Chondrocyte (in vitro differentiated cells): ENCODE results near the gene IFNB1. TPM values are rescaled to one million over a fixed set of nuclear protein-coding genes. Genes with fewer than 3 reads are reported as not detected.

Experiments
- DNase-seq: peaks from one replicate; pipeline ENCODE4 v3.0.0; 2021; ENCODE audit warnings: mixed read lengths, low spot score
- H3K27ac Mint-ChIP-seq: one replicate; pipeline ENCODE4 v1.8.0; 2021; ENCODE audit warnings: mild to moderate bottlenecking, moderate library complexity, mixed read lengths; ENCODE audit not compliant: unreplicated experiment
- H3K27me3 Mint-ChIP-seq: 2 replicates; pipeline ENCODE4 v1.8.0; 2021; ENCODE audit warnings: low read depth, mixed read lengths
- H3K36me3 Mint-ChIP-seq: 2 replicates; pipeline ENCODE4 v1.8.0; 2021; ENCODE audit warnings: low read depth, mixed read lengths
- H3K4me1 Mint-ChIP-seq: 2 replicates; pipeline ENCODE4 v1.8.0; 2021; ENCODE audit warnings: low read depth, mild to moderate bottlenecking, mixed read lengths
- H3K4me3 Mint-ChIP-seq: one replicate; pipeline ENCODE4 v1.8.0; 2021; ENCODE audit warnings: mild to moderate bottlenecking, moderate library complexity, mixed read lengths; ENCODE audit not compliant: unreplicated experiment
- H3K9me3 Mint-ChIP-seq: 2 replicates; pipeline ENCODE4 v1.8.0; 2021; ENCODE audit warnings: low read depth, mixed read lengths
- total RNA-seq: library from RNA; stranded (reverse); gene quantifications from 3 replicates; pipeline ENCODE4 v1.2.1, GENCODE V29; 2021
- TF ChIP-seq, protein P1 (sequence below): fragments of 200-600 bp; sonication (generic); IDR thresholded peaks from 2 replicates; pipeline ENCODE4 v1.5.0; 2021; ENCODE audit warnings: antibody characterized with exemption, mild to moderate bottlenecking, moderate library complexity

IFNB1 gene
- total RNA-seq, 1 donor from 2014 or later: not detected

DNA sequence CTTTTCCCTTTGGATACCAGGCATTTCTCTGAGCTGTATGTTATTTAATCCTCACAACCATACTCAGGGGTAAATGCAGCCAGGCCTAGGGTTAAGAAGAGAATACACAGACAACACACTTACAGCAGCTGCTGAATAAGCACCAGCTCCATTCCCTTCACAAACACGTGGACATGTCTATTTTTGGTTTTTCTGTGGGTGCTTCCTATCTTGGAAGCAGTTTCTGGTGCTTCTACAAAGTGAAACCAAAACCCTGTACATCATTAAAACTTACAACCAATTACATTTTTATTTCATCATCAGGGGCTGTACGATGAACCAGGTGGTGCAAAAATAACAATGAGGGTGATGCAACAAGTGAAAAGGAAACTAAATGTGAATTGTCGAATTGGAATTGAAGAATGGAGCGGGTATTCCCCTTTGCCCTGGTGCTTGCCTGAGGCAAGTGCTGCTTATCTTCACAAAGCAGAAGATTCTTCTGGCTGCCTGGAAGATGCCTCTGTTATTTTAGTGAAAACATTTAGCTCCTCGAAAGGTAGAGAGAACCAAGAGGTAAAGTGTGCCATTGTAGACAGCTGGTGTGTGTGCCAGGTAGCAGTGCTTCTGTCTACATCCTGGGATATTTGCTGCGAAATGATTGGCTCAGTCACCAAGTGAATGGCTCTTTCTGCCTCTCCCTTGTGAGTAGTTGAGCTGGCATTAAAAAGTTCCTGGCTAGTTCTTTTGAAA lies 18.6 kb upstream of the IFNB1 start:
- Mint-ChIP-seq H3K36me3 (peaks cover 2% of the 10 kb centered on the region), H3K27ac (peak overlapping the region; percentile 55), H3K4me1 (peaks cover 21% of the 10 kb centered on the region), H3K9me3 (no peaks in the 10 kb centered on the region), H3K27me3 (no peaks in the 10 kb centered on the region), H3K4me3 (peak overlapping the region; percentile 5)
- TF ChIP-seq, protein P1, sequence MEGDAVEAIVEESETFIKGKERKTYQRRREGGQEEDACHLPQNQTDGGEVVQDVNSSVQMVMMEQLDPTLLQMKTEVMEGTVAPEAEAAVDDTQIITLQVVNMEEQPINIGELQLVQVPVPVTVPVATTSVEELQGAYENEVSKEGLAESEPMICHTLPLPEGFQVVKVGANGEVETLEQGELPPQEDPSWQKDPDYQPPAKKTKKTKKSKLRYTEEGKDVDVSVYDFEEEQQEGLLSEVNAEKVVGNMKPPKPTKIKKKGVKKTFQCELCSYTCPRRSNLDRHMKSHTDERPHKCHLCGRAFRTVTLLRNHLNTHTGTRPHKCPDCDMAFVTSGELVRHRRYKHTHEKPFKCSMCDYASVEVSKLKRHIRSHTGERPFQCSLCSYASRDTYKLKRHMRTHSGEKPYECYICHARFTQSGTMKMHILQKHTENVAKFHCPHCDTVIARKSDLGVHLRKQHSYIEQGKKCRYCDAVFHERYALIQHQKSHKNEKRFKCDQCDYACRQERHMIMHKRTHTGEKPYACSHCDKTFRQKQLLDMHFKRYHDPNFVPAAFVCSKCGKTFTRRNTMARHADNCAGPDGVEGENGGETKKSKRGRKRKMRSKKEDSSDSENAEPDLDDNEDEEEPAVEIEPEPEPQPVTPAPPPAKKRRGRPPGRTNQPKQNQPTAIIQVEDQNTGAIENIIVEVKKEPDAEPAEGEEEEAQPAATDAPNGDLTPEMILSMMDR: no peak
- DNase-seq: no peak

- peaks cover 21% of the 10 kb centered on the region for H3K4me1 Mint-ChIP-seq
- peak overlapping the region; percentile 18 for H3K27ac Mint-ChIP-seq
- H3K4me3 Mint-ChIP-seq: no peak overlapping the region
- TF ChIP-seq, protein P1: no peak
- DNase-seq: no peak
- H3K36me3 Mint-ChIP-seq: peaks cover 2% of the 10 kb centered on the region
- peaks cover 4% of the 10 kb centered on the region for H3K27me3 Mint-ChIP-seq
- H3K9me3 Mint-ChIP-seq: no peaks in the 10 kb centered on the region
Observed at GRCh38 chr9:21095561-21095960, 17.8 kb upstream of the IFNB1 start.

DNA sequence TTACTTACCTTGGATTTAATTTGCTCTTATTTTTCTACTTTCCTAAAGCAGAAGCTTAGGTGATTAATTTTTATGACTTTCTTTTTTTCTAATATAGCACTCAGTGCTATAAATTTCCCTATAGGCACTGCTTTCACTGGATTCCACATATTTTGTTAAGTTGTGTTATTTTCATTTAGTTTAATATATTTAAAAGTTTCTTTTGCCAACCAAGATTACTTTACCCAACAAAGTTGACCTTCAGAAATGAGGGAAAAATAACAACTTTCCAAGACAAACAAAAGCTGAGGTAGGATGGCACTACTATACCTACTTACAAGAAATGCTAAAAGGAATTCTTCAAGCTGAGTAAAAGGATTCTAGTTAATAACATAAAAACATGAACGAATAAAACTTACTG lies 8.8 kb upstream of the IFNB1 start:
- TF ChIP-seq, protein P1: no peak
- no peak overlapping the region for H3K27ac Mint-ChIP-seq
- peaks cover 6% of the 10 kb centered on the region for H3K36me3 Mint-ChIP-seq
- no peak for DNase-seq
- H3K9me3 Mint-ChIP-seq: peaks cover 5% of the 10 kb centered on the region
- peaks cover 5% of the 10 kb centered on the region for H3K27me3 Mint-ChIP-seq
- no peaks in the 10 kb centered on the region for H3K4me1 Mint-ChIP-seq
- no peak overlapping the region for H3K4me3 Mint-ChIP-seq

GRCh38 chr9:21085005-21085404 lies 7.3 kb upstream of the IFNB1 start:
- H3K4me3 Mint-ChIP-seq: no peak overlapping the region
- no peak for DNase-seq
- H3K27me3 Mint-ChIP-seq: no peaks in the 10 kb centered on the region
- peaks cover 5% of the 10 kb centered on the region for H3K9me3 Mint-ChIP-seq
- TF ChIP-seq, protein P1: no peak
- H3K27ac Mint-ChIP-seq: no peak overlapping the region
- H3K36me3 Mint-ChIP-seq: peaks cover 4% of the 10 kb centered on the region
- no peaks in the 10 kb centered on the region for H3K4me1 Mint-ChIP-seq

DNA sequence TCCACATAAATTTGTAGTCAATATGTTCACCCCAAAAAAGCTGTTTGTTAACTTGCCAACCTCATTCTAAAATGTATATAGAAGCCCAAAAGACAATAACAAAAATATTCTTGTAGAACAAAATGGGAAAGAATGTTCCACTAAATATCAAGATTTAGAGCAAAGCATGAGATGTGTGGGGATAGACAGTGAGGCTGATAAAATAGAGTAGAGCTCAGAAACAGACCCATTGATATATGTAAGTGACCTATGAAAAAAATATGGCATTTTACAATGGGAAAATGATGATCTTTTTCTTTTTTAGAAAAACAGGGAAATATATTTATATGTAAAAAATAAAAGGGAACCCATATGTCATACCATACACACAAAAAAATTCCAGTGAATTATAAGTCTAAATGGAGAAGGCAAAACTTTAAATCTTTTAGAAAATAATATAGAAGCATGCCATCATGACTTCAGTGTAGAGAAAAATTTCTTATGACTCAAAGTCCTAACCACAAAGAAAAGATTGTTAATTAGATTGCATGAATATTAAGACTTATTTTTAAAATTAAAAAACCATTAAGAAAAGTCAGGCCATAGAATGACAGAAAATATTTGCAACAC lies 6.6 kb upstream of the IFNB1 start:
- H3K36me3 Mint-ChIP-seq: peaks cover 4% of the 10 kb centered on the region
- no peaks in the 10 kb centered on the region for H3K27me3 Mint-ChIP-seq
- no peak overlapping the region for H3K4me3 Mint-ChIP-seq
- TF ChIP-seq, protein P1: no peak
- no peaks in the 10 kb centered on the region for H3K4me1 Mint-ChIP-seq
- no peak overlapping the region for H3K27ac Mint-ChIP-seq
- peaks cover 5% of the 10 kb centered on the region for H3K9me3 Mint-ChIP-seq
- DNase-seq: no peak
